ENCODE data around the gene SPTBN1. TPM values are rescaled to one million over a fixed set of nuclear protein-coding genes. Genes with fewer than 3 reads are reported as not detected.
A peak's percentile ranks its signal among the peaks of the same experiment; 100 is the strongest.

Gene SPTBN1
- total and polyA plus RNA-seq, 2 of the 13 experiments (the other 11 are each of a cell fraction or from before 2014, with no cell fraction given) = 123 to 299 TPM

DNA sequence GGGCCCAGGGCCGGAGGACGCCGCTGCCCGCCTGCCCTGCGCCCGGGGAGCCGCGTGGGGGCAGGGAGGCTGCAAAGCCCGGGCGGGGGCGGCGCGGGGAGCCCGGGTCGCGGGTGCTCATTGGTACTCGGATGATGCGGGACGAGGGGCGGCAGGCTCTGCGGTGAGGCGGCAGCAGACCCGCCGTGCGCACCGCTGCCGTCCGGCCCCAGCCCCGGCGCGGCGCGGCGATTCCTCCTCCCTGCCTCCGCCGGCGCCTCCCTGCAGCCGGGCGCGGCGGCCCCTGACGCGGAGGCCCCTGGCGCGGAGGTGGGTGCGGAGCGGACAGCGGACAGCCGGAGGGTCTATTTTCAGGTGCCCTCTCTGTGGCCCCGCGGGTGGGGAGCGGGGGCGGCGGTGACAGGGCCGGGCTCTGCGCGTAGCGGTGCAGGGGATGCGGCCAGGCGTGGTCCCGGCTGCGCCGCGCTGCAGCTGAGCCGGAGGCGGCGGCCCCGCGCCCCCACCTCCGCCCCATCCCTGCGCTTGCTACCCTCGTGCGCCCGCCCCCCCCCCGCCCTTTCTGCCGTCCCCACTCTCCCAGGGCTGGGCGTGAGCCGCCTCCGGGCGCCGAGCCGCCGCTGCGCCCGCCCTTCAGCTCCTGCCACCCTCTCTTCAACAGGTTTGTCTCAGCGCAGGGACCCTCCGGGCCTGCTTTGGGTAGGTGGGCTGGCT, 640 bp downstream of the SPTBN1 start:
- in situ Hi-C loops (cut with HindIII; ENCODE audit: extremely low pct_ligation_motif_present, low pct_unique_long_range_greater_than_20kb) (no loop called here), intact Hi-C loops (cut with micrococcal nuclease; ENCODE audit: unreplicated experiment) (loop anchor here (1.0 to 5.0 kb wide), 6 partner anchors 36 to 342 kb away; partner anchors contain the start of gene ACYP2)
- 1% methylated on average over 36 of the region's 87 CpGs for WGBS (ENCODE audit: low lambda C conversion rate)
- FAIRE-seq = no peak
- peaks cover 44% of the 10 kb centered on the region for H4K20me1 ChIP-seq (ENCODE audit: insufficient read depth, low read length)
- peaks cover 50% of the 10 kb centered on the region for H3K4me1 ChIP-seq (ENCODE audit: insufficient read depth, low read length)
- ChIA-PET CTCF (ENCODE audit: low intra/inter-chr PET ratio, low total read pairs) (no interaction called here), POLR2A (interaction anchor here (0.6 to 2.0 kb wide), 5 partner anchors 10 to 350 kb away, joined by 3 to 7 read pairs (median 3); no protein-coding TSS in a partner anchor)
- H3K27me3 ChIP-seq (ENCODE audit: control insufficient read depth in 1 of 2, insufficient read depth in 2 of 2, low read length in 2 of 2) = no peaks in the 10 kb centered on the region; a peak in 1 of 5 replicates
- no peak overlapping the region for H2AFZ ChIP-seq (ENCODE audit: low read length)
- H3K9ac ChIP-seq (ENCODE audit: insufficient read depth, low read depth, low read length) = peak overlapping the region; percentile 66
- peak; percentile 41 for ATAC-seq
- peak; percentile 19 for DNase-seq (ENCODE audit: low spot score)
- H3K4me3 ChIP-seq (replicated peaks in 1 of 3; ENCODE audit: insufficient read depth in 1 of 3, low read depth in 2 of 3, low read length in 3 of 3) = peak overlapping the region; percentile 93 to 96 (median 93)
- H3K9me3 ChIP-seq (ENCODE audit: low read length) = no peaks in the 10 kb centered on the region
- 0 out of 5 replicates have a peak, but pooled peaks cover 0 to 4% of the 10 kb centered on the region in 2 experiments for H3K36me3 ChIP-seq (replicated peaks in 1 of 2; ENCODE audit: control insufficient read depth in 1 of 2, insufficient read depth in 2 of 2, low read length in 2 of 2)
- peak overlapping the region; percentile 83 for H3K4me2 ChIP-seq (ENCODE audit: low read depth, low read length)
- H3K79me2 ChIP-seq (ENCODE audit: insufficient read depth, low read length) = peaks cover 49% of the 10 kb centered on the region
- BruUV-seq (replicated peaks) = no TSS peak
- peak overlapping the region; percentile 82 for H3K27ac ChIP-seq (ENCODE audit: extremely low read length, insufficient read depth, low read length)
- TF ChIP-seq RAD21 (CRISPR knock-in tag; IDR thresholded peaks at IDR 0.05) (no peak), KAT2B (IDR thresholded peaks at IDR 0.05; ENCODE audit: borderline replicate concordance, low read depth, low read length) (no peak), ZNF788 (CRISPR knock-in tag; IDR thresholded peaks at IDR 0.05; ENCODE audit: borderline replicate concordance) (no peak), ZNF296 (CRISPR knock-in tag; conservative IDR thresholded peaks at IDR 0.05) (no peak), TOPORS (CRISPR knock-in tag; IDR thresholded peaks at IDR 0.05) (no peak), ZNF30 (CRISPR knock-in tag; IDR thresholded peaks at IDR 0.05) (no peak), PCBP1 (IDR thresholded peaks at IDR 0.05; ENCODE audit: borderline replicate concordance, low read depth, low read length) (no peak), HES4 (CRISPR knock-in tag; IDR thresholded peaks at IDR 0.05; ENCODE audit: borderline replicate concordance) (0 out of 2 replicates have a peak, but pooled peaks have one; percentile 58), ZNF263 (CRISPR knock-in tag; IDR thresholded peaks at IDR 0.05) (no peak), EHMT2 (IDR thresholded peaks at IDR 0.05; ENCODE audit: borderline replicate concordance, low read depth, low read length) (no peak), POLR2A (IDR thresholded peaks at IDR 0.05; ENCODE audit: insufficient read depth in 1 of 2, low read depth in 2 of 2, low read length in 2 of 2) (no peak; a peak in 1 of 4 replicates), YY1 (IDR thresholded peaks at IDR 0.05; ENCODE audit: insufficient read depth, insufficient replicate concordance, low read depth, low read length) (peak; percentile 29), IRF2 (CRISPR knock-in tag; IDR thresholded peaks at IDR 0.05) (no peak), ZSCAN30 (CRISPR knock-in tag; IDR thresholded peaks at IDR 0.05) (no peak), ZNF747 (CRISPR knock-in tag; IDR thresholded peaks at IDR 0.05; ENCODE audit: borderline replicate concordance) (no peak), ZNF777 (CRISPR knock-in tag; IDR thresholded peaks at IDR 0.05) (peak; percentile 30; the same call in 1 of the 2 replicates), HNF4A (CRISPR knock-in tag; IDR thresholded peaks at IDR 0.05) (no peak)
- TF ChIP-seq, protein P1, sequence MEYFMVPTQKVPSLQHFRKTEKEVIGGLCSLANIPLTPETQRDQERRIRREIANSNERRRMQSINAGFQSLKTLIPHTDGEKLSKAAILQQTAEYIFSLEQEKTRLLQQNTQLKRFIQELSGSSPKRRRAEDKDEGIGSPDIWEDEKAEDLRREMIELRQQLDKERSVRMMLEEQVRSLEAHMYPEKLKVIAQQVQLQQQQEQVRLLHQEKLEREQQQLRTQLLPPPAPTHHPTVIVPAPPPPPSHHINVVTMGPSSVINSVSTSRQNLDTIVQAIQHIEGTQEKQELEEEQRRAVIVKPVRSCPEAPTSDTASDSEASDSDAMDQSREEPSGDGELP (IDR thresholded peaks at IDR 0.05; ENCODE audit: borderline replicate concordance, low read depth) = peak; percentile 14; the same call in 1 of the 2 replicates
- TF ChIP-seq, protein P2, sequence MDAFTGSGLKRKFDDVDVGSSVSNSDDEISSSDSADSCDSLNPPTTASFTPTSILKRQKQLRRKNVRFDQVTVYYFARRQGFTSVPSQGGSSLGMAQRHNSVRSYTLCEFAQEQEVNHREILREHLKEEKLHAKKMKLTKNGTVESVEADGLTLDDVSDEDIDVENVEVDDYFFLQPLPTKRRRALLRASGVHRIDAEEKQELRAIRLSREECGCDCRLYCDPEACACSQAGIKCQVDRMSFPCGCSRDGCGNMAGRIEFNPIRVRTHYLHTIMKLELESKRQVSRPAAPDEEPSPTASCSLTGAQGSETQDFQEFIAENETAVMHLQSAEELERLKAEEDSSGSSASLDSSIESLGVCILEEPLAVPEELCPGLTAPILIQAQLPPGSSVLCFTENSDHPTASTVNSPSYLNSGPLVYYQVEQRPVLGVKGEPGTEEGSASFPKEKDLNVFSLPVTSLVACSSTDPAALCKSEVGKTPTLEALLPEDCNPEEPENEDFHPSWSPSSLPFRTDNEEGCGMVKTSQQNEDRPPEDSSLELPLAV (CRISPR knock-in tag; conservative IDR thresholded peaks at IDR 0.05; ENCODE audit: low read depth) = no peak
- TF ChIP-seq, protein P3, sequence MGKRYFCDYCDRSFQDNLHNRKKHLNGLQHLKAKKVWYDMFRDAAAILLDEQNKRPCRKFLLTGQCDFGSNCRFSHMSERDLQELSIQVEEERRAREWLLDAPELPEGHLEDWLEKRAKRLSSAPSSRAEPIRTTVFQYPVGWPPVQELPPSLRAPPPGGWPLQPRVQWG (CRISPR knock-in tag; IDR thresholded peaks at IDR 0.05; ENCODE audit: borderline replicate concordance, low read depth) = no peak
- TF ChIP-seq, protein P4, sequence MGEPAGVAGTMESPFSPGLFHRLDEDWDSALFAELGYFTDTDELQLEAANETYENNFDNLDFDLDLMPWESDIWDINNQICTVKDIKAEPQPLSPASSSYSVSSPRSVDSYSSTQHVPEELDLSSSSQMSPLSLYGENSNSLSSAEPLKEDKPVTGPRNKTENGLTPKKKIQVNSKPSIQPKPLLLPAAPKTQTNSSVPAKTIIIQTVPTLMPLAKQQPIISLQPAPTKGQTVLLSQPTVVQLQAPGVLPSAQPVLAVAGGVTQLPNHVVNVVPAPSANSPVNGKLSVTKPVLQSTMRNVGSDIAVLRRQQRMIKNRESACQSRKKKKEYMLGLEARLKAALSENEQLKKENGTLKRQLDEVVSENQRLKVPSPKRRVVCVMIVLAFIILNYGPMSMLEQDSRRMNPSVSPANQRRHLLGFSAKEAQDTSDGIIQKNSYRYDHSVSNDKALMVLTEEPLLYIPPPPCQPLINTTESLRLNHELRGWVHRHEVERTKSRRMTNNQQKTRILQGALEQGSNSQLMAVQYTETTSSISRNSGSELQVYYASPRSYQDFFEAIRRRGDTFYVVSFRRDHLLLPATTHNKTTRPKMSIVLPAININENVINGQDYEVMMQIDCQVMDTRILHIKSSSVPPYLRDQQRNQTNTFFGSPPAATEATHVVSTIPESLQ (CRISPR knock-in tag; conservative IDR thresholded peaks at IDR 0.05) = no peak
